ENCODE measurements around the gene ITGA1.
"Not testable (repeated sequence)": the region's sequence is repeated elsewhere in the genome, so short reads cannot be mapped to it uniquely, and the experiment has no call there.

The ITGA1 gene

GRCh38 chr5:52842111-52842510, 54.4 kb downstream of the ITGA1 start:
- peaks cover 4% of the 10 kb centered on the region for H3K36me3 ChIP-seq (ENCODE audit: control insufficient read depth, insufficient read depth, low read length)
- no peak overlapping the region for H2AFZ ChIP-seq
- peak overlapping the region; percentile 70 for H3K27ac ChIP-seq
- peaks cover 30% of the 10 kb centered on the region for H3K79me2 ChIP-seq
- H3K4me2 ChIP-seq (ENCODE audit: low read length): no peak overlapping the region
- H3K9me3 ChIP-seq (ENCODE audit: control insufficient read depth, low read length): no peaks in the 10 kb centered on the region
- H3K27me3 ChIP-seq (ENCODE audit: control insufficient read depth, insufficient read depth, low read length): no peaks in the 10 kb centered on the region
- H3K9ac ChIP-seq: no peak overlapping the region
- TF ChIP-seq, protein P1, sequence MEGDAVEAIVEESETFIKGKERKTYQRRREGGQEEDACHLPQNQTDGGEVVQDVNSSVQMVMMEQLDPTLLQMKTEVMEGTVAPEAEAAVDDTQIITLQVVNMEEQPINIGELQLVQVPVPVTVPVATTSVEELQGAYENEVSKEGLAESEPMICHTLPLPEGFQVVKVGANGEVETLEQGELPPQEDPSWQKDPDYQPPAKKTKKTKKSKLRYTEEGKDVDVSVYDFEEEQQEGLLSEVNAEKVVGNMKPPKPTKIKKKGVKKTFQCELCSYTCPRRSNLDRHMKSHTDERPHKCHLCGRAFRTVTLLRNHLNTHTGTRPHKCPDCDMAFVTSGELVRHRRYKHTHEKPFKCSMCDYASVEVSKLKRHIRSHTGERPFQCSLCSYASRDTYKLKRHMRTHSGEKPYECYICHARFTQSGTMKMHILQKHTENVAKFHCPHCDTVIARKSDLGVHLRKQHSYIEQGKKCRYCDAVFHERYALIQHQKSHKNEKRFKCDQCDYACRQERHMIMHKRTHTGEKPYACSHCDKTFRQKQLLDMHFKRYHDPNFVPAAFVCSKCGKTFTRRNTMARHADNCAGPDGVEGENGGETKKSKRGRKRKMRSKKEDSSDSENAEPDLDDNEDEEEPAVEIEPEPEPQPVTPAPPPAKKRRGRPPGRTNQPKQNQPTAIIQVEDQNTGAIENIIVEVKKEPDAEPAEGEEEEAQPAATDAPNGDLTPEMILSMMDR (IDR thresholded peaks at IDR 0.05): no peak
- H3K4me3 ChIP-seq (ENCODE audit: low read depth, low read length): no peak overlapping the region
- peaks cover 29% of the 10 kb centered on the region for H3K4me1 ChIP-seq

GRCh38 chr5:52844885-52845284, 57.2 kb downstream of the ITGA1 start:
- no peak overlapping the region for H3K9ac ChIP-seq
- H3K27me3 ChIP-seq (ENCODE audit: control insufficient read depth, insufficient read depth, low read length): no peaks in the 10 kb centered on the region
- peaks cover 4% of the 10 kb centered on the region for H3K36me3 ChIP-seq (ENCODE audit: control insufficient read depth, insufficient read depth, low read length)
- no peak overlapping the region for H3K4me2 ChIP-seq (ENCODE audit: low read length)
- H2AFZ ChIP-seq: no peak overlapping the region
- no peak overlapping the region for H3K4me3 ChIP-seq (ENCODE audit: low read depth, low read length)
- H3K9me3 ChIP-seq (ENCODE audit: control insufficient read depth, low read length): no peaks in the 10 kb centered on the region
- H3K27ac ChIP-seq: no peak overlapping the region
- TF ChIP-seq, protein P1 (IDR thresholded peaks at IDR 0.05): no peak
- peaks cover 27% of the 10 kb centered on the region for H3K4me1 ChIP-seq
- peaks cover 46% of the 10 kb centered on the region for H3K79me2 ChIP-seq

DNA sequence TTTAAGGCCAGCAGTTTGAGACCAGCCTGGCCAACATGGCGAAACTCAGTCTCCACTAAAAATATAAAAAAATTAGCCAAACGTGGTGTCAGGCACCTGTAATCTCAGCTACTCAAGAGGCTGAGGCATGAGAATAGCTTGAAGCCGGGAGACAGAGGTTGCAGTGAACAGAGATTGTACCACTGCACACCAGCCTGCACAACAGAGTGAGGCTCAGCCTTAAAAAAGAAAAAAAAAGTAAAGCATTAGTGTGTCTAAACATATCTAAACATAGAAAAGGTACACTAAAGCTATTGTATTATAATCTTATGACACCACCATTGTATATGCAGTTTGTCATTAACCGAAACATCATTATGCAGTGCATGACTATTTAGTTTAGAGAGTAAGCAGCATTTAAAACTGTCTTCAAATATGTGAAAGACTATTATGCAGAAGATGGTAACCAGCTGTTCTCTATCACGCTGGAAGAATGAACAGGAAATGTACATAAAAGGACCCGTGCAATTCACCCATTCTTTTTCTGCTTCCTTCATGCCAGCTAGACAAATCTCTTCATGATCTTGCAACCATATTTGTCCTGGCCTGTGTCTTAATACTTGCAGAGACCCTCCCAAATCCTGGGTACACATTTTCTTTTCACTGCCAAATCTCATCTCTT, 58.6 kb downstream of the ITGA1 start:
- TF ChIP-seq, protein P1 (IDR thresholded peaks at IDR 0.05): no peak
- Histone ChIP-seq H3K79me2 (peaks cover 46% of the 10 kb centered on the region), H3K9me3 (ENCODE audit: control insufficient read depth, low read length) (no peaks in the 10 kb centered on the region), H3K9ac (no peak overlapping the region), H3K36me3 (ENCODE audit: control insufficient read depth, insufficient read depth, low read length) (peaks cover 4% of the 10 kb centered on the region), H3K27me3 (ENCODE audit: control insufficient read depth, insufficient read depth, low read length) (no peaks in the 10 kb centered on the region), H3K4me1 (peaks cover 15% of the 10 kb centered on the region), H3K4me3 (ENCODE audit: low read depth, low read length) (no peak overlapping the region), H3K4me2 (ENCODE audit: low read length) (no peak overlapping the region), H3K27ac (no peak overlapping the region), H2AFZ (no peak overlapping the region)

GRCh38 chr5:52848688-52849087, 61.0 kb downstream of the ITGA1 start:
- not testable (repeated sequence) for H3K9ac ChIP-seq; H3K4me1 ChIP-seq; H3K9me3 ChIP-seq (ENCODE audit: control insufficient read depth, low read length); H3K4me2 ChIP-seq (ENCODE audit: low read length); H3K27ac ChIP-seq; H3K27me3 ChIP-seq (ENCODE audit: control insufficient read depth, insufficient read depth, low read length); H2AFZ ChIP-seq; H3K4me3 ChIP-seq (ENCODE audit: low read depth, low read length); H3K36me3 ChIP-seq (ENCODE audit: control insufficient read depth, insufficient read depth, low read length)
- H3K79me2 ChIP-seq: peaks cover 42% of the 10 kb centered on the region

- Histone ChIP-seq H2AFZ (no peak overlapping the region), H3K79me2 (peaks cover 41% of the 10 kb centered on the region), H3K4me1 (peaks cover 6% of the 10 kb centered on the region)
Measured at GRCh38 chr5:52849544-52849943, 61.8 kb downstream of the ITGA1 start.

More at GRCh38 chr5:52849544-52849943, 61.8 kb downstream of the ITGA1 start:
- Histone ChIP-seq H3K27me3 (ENCODE audit: control insufficient read depth, insufficient read depth, low read length) (no peaks in the 10 kb centered on the region), H3K4me3 (ENCODE audit: low read depth, low read length) (no peak overlapping the region), H3K9me3 (ENCODE audit: control insufficient read depth, low read length) (no peaks in the 10 kb centered on the region), H3K27ac (no peak overlapping the region), H3K36me3 (ENCODE audit: control insufficient read depth, insufficient read depth, low read length) (peaks cover 4% of the 10 kb centered on the region), H3K9ac (no peak overlapping the region), H3K4me2 (ENCODE audit: low read length) (no peak overlapping the region)
- TF ChIP-seq, protein P1 (IDR thresholded peaks at IDR 0.05): no peak
